ENCODE results near the gene NKD2.

Gene NKD2, protein sequence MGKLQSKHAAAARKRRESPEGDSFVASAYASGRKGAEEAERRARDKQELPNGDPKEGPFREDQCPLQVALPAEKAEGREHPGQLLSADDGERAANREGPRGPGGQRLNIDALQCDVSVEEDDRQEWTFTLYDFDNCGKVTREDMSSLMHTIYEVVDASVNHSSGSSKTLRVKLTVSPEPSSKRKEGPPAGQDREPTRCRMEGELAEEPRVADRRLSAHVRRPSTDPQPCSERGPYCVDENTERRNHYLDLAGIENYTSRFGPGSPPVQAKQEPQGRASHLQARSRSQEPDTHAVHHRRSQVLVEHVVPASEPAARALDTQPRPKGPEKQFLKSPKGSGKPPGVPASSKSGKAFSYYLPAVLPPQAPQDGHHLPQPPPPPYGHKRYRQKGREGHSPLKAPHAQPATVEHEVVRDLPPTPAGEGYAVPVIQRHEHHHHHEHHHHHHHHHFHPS

DNA sequence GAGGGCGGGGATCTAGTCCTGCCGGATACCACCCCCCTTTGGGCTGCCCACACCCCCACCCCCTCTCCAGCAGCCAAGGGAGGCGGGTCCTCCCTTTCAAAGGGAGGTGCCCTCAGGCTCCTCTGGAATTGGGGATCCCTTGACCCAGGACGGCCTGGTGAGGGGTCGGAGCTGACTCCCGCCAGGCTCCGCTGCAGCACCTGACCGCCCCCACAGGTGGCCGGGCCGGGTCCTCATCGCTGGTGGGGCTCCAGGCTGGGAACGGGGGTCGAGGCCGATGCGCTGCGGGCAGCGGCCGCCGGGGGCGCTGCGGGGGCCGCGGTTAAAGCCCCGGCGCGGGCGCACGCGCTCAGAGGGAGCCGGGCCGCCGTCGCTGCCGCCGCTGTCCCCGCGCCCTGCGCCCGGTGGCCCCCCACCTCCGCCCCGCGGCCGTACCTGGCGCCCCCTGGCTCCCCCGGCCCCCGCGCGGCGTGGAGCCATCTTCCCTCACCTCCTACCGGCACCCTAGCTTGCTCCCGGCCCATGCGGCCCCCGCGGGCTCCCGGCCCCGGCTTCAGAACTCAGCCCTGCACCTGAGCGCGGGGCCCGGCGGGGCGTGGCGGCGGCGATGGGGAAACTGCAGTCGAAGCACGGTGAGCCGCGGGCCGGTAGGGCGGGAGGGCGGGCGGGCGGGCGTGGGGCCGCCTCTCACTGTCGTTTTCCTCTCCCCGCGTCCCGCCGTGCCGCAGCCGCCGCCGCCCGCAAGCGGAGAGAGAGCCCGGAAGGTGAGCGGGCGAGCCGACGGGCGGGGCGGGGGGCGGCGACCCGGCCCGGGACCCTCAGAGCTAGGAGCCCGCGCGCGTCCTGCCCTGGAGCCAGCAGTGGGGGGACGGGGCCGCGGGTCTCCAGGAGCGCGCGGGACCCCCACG lies at the start of gene NKD2:
Gene NKD2 (plus strand): TSS at position 352 of the 908 bp plus-strand sequence. CDS start 256 bp downstream, at position 608.
- TF ChIP-seq, protein P1, sequence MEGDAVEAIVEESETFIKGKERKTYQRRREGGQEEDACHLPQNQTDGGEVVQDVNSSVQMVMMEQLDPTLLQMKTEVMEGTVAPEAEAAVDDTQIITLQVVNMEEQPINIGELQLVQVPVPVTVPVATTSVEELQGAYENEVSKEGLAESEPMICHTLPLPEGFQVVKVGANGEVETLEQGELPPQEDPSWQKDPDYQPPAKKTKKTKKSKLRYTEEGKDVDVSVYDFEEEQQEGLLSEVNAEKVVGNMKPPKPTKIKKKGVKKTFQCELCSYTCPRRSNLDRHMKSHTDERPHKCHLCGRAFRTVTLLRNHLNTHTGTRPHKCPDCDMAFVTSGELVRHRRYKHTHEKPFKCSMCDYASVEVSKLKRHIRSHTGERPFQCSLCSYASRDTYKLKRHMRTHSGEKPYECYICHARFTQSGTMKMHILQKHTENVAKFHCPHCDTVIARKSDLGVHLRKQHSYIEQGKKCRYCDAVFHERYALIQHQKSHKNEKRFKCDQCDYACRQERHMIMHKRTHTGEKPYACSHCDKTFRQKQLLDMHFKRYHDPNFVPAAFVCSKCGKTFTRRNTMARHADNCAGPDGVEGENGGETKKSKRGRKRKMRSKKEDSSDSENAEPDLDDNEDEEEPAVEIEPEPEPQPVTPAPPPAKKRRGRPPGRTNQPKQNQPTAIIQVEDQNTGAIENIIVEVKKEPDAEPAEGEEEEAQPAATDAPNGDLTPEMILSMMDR (IDR thresholded peaks at IDR 0.05) = no peak
- Histone ChIP-seq H3K27ac (no peak within 1 kb of the TSS), H3K4me3 (peak within 1 kb of the TSS; percentile 76)
- DNase-seq (ENCODE audit: low spot score) = no peak

DNA sequence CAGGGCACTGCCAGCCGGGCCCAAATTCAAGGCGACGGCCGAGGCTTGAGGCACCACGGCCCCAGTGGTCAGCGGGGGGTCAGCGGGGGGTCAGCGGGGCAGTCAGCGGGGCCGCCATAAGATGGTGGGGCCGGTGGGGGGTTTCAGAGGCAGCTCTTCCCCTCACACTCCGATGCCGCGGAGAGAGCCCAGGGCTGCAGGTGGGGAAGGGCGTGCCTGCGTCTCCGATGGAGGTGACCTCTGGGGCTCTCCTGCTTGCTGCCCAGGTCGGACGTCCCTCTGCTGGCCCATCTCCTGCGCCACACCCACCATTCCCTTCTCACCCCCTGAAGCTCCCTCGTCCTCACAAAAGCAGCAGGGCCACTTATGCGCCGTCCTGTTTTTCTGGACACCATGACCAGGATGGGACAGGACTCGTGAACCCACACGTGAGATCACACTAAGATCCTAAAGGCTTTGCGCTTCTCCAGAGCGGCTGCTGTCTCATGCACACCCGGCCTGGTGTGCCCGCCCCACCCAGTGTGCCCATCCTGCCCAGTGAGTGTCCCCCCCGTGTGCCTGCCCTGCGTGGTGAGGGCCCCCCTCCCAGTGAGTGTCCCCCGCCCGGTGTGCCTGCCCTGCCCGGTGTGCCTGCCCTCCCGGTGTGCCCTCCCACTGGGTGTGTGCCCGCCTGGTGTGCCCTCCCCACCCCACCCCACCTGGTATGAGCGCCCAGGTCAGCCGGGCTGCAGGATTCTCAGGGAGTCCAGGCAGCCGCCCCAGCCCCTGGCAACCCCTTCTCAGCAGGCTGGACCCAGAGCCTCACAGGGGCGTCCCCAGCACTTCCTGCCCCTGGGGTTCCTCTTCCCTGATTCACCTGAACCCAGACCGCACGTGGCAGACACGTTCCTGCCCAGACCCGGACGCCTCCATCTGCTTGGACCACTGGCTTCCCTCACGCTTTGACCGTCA lies 48.7 kb upstream of the NKD2 start:
- TF ChIP-seq, protein P1 (IDR thresholded peaks at IDR 0.05) = no peak
- H3K4me3 ChIP-seq = no peak overlapping the region
- DNase-seq (ENCODE audit: low spot score) = peak; percentile 64
- H3K27ac ChIP-seq = no peak overlapping the region

DNA sequence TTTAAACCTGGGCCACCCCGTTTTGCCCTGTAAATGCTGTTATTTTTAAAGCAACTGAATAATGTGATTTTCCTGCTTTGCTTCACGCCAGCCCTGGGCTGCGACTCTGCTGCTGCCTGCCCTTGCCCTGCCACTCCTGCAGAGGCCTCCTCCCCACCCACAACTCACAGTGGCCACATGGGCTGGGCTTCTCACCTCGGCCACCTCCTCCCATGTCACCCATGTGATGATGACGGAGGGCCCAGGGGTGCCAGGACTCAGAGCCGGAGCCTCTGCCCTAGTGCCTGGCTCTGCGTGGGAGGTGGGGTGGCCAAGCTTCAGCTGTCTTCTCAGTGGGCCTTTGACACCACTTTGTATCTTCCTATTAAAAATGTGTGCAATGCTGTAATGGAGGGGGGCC lies 48.1 kb upstream of the NKD2 start:
- TF ChIP-seq, protein P1 (IDR thresholded peaks at IDR 0.05) = no peak
- Histone ChIP-seq H3K4me3 (no peak overlapping the region), H3K27ac (no peak overlapping the region)
- DNase-seq (ENCODE audit: low spot score) = peak; percentile 68

DNA sequence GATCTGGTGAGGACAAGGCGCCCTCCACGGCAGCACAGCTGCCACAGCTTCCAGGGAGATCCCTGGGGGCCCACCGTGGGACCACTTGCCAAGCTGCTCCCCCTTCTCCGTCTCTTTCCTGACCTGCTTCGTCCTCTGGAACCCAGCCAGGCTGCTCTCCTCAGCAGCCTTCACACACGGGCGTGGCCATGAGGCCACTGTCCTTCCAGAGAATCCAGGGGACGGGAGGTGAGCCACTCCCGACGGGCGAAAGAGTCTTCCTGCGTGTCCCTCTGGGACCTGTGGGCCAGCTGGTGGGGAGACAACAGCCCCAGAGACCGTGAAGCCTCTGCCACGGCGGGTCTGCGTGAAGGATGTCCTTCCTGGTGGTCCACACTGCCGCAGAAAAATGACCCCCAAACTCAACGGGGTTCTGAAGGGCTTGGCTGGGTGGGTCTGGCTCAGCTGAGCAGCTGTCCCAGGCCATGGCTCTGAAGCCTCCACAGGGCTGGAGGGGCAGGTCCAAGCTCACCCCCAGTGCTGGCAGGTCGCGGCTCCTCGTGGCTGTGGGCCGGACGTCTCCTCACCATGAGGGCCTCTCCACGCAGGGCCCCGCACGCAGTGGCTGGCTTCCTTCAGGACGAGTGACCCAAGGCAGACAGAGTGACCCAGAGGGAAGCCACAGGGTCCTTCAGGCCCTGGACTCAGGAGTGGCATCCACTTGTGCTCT lies 47.4 kb upstream of the NKD2 start:
- peak; percentile 70 for DNase-seq (ENCODE audit: low spot score)
- H3K27ac ChIP-seq = no peak overlapping the region
- TF ChIP-seq, protein P1 (IDR thresholded peaks at IDR 0.05) = no peak
- no peak overlapping the region for H3K4me3 ChIP-seq

DNA sequence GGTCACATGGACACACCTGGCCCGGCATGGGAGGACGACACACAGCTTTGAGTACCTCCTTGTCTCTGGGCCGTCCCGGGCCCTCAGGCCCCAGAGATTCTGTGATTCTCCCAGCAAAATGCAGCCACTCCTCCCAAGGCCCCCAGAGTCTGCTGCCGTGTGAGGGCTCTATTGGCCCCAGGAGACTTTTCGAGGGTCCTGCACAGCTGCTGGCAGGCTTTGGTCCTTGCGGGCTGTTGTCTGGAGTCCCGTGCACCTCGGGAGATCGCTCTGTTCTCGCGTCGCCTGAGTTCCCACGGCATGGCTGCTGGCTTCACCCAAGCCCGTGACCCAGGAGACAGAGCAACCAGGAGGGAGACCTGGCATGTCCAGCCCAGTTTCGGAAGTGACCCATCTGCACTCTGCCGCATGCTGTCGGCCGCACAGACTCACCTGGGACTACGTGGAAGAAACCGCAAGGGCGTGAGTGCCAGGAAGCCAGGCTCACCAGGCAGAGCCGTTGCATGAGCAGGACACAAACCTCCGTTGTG lies 46.8 kb upstream of the NKD2 start:
- peak; percentile 53 for DNase-seq (ENCODE audit: low spot score)
- Histone ChIP-seq H3K4me3 (no peak overlapping the region), H3K27ac (no peak overlapping the region)
- TF ChIP-seq, protein P1 (IDR thresholded peaks at IDR 0.05) = no peak

Data from coronary artery (tissue), 2 donors.